GM19395 (cell line): ENCODE data around the gene HOXA11.

Experiments
- ATAC-seq: cut with Tn5 transposase; IDR thresholded peaks from one replicate; pipeline ENCODE4 v1.9.1; 2021; ENCODE audit warnings: mild to moderate bottlenecking, moderate library complexity; ENCODE audit not compliant: unreplicated experiment

Gene HOXA11

DNA sequence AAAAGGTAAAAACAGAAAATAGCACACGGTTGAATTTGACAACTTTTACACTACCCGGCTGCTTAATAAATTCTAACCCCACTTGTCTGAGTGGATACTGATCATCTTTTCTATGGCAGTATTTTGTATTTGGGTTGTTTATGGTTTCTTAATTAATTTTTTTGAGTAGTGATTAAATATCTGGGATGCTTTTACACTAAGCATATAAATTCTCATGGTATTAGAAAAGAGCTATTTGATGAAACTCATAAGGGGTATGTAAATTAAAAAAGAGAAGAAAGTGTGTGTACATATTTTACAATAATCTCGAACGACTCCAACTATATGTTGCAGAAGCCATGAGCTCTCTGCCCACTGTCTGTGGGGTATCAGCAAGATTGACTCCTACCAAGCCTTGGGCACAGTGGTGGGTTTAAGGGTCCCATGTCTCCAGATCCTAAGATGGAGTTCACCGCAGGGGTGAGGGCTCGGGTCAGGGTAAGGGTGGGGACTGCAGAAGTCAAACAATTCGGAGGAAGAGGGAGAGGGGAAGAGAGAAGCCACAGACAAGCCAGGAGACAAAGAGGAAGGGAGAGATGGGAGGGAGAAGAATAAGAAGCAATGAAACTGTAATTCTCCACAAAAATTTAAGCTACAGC, 22.4 kb upstream of the HOXA11 start:
- no peak for ATAC-seq

DNA sequence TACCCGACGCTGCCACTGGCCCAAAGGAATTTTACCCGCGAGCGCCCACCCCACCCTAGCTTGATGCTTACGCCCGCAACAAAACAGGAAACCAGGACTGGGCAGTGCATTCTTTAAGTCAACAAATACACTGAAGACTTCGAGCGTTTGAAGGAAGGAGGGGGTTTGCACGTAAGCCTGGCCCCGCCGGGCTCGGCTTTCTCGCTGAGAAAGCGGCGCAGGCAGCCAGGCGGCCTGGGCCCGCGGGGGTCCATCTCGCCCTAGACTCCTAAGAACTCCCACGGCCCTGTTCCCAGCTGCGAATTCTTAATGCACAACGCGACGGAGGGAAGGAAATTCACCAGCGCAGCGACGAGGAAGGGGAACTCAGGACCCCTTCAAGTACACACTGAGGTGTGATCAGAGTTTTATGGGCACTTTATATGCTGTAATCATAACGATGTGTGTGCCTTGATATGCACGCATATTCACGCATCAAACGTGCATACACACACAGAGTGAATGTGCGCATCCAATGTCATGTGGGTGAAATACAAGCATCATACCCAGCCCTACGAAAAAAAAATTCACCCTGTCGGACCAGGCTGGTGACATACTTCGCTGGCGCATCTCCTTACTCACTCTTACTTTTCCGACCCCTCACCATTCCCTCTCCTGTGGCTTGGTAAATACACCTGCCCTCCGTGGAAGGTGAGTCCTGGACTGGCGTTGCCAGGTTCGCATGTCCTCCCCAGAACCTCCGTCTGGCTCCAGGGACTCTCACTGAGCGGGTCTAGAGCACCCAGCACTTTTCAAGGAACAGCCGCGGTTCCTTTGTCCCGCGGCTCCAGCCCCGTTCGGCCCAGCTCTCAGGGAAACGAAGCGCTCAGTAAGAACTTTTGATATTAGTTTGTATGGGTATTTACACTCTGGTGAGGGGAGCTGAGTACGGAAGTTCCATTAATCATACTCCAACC, 20.6 kb upstream of the HOXA11 start:
- ATAC-seq = no peak

DNA sequence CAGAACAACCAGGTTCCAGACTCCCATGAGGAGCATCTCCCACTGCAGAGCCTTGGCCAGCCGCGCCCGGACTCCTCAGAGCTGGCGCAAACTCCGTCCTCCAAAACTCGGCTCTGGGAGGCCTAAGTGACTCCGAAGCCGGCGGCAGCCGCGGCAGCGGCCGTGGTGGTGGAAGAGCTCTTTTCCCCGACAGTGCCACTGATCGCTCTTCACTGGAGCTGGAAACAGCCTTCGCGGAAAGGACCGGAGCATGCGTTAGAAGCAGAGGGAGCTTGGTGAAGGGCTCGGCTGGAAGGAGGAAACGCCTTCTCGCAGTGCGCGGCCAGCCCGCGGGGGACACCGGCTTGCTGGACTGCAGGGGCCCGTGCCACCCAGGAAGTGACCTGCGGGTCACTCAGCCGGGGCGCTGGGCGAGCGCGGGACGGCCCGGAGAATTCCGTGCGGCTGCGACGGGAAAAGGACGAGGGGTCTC, 19.9 kb upstream of the HOXA11 start:
- ATAC-seq = no peak

DNA sequence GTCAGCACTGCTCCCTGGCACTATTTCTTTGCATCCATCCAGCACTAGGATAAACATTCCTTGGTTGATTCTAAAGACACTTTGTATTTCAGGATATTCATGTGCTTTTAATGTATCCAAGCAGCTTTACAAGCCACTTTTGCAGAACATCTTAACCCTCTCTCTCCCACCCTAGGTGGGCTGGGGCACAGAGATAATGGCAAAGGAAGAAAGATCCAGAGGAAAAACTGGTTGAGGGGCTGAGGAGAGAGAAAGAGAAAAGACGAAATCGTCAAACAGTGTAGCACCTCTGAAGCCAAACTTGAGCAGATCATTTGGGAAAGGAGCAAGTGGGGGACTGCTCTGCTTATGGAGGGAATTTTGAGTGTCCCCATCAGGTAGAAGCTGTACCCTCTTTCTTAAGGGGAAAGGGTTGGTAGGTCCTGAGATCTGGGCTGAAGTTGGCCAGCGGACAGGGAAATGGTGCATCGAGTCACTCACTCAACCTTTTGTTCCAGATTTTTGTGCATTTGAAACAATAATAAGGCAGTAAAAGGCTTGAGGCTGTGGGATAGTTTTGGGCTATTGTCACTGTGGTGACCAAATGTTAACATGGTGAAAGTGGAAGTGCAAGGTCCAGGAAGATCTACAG, 19.0 kb upstream of the HOXA11 start:
- no peak for ATAC-seq

DNA sequence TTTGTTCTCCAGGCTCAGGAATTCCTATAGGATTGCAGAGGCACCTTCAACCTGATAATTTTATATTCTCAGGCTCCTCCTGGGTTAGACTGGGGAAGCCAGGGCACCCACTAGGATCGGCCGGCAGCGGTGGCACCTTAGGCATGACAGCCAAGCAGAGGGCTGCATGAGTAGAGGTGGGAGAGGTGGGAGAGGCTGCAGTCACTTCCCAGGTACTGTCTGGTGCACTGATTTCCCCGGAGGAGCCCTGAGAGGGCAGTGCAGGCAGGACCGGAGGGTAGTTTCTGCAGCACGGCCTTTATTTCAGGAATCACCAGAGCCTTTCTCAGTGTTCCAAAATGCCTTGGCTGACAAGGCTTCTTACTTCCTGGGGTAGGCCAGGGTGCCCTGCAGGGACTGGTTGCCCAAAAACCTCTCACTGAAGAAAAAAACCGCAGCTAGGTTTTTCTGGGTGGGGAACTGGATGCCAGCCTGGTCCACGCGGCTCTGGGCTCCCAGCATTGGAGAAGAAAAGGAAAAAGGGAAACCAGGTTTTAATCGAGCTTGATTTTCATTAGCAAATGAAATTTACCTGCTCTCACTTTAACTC, 18.4 kb upstream of the HOXA11 start:
- no peak for ATAC-seq

DNA sequence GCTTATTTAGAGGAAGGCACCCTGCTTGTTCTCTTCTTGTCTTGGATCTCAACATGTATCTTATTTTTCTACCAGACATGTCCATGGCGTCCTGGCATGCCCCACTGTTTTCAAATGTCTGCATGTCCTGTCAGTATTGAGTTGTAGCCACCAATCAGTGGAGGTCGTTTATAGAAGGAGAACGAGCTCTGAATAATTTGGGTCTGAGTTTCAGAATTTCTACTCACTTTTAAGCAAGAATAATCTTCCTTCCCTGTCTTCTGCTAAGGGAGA, 17.8 kb upstream of the HOXA11 start:
- no peak for ATAC-seq

DNA sequence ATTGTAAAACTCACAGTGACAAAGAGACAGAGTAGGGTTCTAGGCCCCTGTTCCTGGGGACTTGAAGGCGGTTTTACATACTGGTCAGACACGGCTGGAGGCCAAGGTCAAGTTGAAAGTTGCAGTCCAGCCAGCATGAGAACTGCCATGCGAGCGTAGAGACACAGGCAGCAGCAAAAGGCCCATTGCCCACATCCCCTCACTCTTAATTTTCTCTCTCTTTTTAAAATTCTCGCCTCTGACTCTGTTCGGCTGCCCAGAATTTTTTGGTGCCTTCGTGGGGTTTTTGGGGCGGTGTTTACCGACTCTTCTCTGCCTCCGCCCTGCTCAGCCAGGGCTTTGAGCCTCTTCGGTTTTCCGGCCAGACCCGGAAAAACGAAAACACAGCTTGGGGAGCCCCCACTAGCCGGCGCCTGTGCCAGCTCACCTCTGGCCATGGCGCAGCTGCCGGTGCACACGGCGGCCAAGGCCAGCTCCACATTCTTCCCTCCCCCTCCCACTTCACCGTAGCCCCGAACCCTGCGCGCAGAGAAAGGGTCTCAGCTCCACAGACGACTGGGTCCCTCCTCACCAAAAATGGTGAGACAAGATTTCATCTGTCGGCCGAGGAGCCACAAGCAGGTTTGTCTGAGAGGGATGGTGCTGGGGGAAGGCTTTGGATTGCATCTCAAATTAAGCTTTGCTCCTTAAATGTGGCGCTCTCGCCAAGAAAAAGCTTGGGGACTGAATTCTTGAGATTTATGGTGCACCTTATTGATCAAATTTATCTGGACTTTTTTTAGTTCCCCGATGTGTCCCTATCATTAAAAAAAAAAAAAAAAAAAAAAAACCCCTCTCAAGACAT, 17.2 kb upstream of the HOXA11 start:
- ATAC-seq = no peak

DNA sequence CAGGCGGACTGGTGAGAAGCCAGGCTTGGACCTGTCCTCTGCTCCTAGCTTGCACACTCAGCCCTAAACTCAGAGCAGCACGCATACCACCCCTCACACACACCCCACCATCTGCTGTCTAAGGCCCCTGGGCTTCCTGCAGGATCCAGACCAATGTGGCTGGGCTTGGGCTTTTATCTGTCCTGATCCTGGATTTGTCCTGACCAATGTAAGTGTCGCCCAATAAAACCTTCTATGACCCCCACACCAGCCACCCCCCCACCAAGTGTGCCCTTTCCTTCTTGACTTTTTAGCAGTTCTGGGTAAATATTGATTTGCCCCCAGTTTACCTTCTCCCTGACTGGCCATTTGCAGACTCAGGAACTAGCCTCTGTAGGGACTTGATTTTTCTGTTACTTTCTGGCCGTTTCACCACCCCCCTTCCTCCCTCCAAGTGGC, 16.6 kb upstream of the HOXA11 start:
- no peak for ATAC-seq

DNA sequence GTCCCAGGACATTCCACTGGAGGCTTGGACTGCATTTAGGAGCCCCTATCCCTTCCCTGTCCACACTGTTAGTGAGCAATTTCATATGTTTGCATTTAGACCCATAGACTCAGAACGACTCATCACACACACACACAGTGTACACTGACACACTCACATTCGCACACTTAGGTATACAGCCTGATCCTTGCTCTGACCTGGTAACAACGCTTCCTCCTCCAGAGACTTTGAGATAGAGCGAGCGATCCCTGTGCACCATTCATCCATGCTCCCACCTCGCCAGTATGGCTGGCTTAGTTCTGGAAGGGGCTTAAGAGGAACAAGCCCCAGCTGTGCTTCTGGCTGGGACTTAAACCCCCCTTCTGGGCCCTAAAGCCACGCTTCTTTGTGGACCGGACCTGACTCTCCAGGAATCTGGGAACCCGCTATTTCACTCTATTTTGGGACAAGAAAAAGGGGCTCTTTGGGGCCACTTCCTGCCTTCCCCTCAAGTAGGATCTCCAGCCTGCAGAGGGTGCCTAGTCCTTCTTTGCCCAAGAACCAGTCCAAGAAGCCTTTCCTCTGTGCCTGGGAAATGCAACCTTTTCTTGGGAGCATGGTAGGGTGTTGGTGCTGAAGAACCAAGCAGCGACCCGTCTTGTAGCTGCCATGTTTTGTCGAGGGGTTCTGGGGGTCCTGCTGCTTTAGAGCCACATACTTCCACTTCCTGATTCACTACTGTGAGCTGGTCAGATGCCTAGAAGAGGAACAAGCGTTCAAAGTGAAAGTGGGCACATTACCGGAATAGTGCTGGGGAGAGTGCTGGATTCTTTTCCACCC, 15.9 kb upstream of the HOXA11 start:
- ATAC-seq = no peak

DNA sequence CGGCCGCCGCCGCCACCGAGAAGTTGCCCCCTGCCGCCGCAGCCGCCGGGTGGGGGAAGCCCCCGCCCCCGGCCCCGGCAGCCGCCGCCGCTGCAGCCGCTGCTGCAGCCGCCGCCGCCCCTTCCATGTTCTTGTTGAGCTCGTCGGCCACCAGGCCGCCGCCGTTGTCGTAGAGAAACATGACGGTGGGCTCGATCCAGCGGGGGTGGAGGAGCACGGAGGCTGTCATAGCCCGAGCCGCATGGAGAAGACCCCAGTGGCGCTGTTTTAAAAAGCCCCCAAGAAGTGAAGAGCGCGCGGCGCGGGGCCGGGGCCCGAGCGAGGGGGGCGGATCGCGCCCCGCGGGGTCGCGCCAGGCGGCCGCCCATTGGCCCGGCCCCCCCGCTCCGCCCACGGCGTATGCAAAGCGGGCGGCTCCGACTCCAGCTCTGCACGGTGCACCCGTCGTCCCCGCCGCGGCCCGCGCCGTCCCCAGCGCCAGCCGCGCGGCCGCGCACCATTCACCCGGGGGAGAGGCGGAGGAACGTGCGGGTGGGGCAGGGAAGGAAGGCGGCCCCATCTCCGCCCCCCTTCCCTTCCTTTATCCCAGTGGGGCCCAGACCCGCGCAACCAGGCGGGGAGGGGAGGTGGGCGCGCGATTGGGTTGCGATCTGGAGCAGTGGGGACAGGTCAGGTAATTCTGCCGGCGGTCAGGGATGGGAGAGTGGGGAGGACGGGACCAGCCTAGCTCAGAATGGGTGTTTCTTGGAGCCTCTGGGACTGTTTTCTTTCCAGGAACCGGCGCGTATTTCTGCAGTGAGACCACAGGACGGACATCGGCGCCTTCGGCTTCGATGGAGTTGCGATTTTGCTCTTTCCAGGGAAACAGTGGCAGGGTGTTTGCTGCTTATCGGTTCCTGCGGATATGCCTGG, 15.1 kb upstream of the HOXA11 start, which contains the start of gene HOXA13:
HOXA13 (minus strand) TSS at position 243 of the 912 bp plus-strand sequence; CDS start at position 229, 14 bp downstream.
- ATAC-seq = no peak

DNA sequence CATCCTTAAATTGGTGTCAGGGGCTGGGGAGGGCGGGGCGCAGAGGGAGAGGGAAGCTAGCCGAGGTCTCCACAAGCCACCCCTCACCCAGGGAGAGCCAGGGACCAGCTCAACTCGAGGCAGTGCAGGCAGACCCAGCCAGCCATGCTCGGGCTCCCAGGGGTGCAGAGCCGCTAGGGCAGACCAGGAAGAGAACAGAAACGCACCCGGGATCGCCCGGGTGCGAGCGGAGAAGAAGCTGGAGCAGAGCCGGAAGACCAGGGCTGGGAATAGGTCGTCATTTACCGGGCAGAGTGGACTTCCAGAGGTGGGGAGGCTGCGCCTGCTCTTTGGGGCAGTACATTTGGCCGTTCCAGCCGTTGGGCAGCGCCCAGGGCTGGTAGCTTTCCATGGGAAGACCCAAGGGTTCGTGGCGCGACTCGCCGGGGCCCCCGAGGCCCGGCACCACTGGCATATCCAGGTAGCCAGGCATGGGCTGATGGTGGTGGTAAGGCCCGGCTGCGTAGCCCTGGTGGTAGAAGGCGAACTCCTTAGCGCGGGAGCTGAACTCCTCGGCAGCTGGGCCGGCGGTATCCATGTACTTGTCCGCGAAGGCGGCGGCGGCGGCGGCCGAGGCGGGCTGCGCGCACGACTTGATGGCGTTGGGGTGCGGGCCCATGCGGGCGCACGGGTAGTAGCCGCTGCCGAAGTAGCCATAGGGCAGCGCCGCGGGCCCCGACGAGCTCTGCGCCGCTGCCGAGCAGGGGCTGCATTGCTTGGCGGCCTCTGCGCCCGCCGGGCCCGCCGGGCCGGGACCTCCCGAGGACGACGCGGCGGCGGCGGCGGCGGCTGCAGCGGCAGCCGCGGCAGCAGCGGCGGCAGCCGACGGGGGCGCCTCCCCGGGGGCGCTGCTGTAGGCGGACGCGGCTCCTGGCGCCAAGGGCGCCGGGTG, 14.1 kb upstream of the HOXA11 start:
- ATAC-seq = no peak

DNA sequence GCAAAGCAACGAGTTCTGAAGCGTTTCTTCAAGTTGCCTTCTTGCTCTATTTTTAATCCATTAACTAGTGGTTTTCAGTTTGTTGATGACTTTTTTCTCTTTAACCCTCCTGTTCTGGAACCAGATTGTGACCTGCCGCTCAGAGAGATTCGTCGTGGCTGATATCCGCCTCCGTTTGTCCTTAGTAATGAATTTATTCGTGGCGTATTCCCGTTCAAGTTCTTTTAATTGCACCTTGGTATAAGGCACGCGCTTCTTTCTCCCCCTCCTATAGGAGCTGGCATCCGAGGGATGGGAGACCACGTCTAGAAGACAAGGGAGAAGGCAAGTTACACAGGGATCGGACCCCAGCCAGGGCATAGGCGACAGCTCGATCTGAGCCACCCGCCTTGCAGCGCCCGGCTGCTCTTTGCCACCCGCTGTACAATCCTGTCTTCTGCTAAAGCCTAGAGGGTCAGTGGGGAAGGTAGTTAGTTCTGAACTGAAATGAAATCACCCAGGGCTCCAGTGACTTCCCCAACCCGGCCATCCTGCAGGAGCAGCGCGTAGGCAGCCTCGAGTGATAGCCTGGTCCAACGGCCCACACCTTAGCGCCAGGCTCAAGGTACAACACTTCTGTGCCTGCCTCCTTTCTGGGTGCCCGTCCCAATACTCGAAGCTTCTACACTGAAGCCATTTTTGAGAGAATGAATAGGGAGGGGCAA, 13.3 kb upstream of the HOXA11 start:
- no peak for ATAC-seq

DNA sequence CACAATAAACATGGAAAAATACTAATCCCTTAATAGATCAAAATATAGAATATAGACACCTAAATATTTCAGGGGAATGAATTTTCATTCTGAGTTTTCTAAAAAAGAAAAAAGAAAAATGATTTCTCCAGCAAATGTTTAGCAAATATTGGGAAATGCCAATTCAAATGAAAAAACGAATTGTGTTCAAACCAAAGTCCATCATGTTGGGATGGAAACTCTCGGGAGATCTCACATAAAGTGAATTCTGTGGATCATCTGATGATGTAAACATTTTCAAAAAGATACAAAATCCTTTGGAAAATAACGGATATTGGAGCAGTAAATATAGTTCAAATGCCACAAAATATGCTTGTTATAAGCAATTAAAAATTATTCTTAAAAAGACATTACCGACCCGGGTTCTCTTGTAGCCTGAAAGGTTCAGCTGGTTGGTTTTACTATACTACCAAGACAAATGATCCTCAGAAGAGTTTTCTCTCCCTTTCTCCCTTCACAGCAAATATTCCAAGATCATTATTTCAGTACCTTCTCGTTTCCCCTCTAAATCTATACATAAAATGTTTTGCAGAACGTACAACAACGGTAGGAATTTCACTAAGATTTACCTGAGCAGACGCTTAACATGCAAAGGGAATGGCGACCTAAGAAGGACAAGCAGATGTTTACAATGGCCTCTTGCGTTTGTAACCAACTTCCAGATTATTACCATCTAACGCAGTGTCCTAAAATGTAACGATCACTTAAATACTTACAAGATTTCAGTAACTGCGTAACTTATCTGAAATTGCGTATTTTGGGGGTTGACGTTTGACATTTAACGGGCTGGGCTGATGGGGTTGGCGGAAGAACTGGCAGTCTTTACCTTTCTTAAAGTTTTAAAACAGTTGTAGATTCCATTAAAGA, 12.4 kb upstream of the HOXA11 start:
- ATAC-seq = no peak

DNA sequence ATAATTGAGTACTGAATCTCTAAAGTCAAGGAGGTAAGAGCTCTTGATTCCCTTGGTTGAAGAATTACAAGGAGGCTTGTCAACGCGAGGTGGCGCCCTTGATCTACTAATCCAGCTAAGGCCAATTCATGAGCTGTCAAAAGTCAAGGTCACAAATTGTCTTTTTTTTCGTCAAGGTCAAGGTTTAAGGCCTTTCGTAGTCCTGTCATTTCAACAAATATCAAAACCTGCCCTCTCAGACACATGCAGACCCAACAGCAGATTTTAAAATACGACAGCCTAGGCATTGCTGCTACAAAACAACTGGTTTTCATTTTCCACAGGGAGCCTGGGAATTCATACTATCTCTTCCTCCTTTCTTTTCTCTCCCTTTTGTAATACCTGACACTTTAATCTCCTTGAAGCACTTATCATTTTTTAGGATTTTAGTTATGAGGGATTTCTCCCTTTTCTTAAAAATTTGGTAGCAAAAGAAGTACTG, 11.3 kb upstream of the HOXA11 start:
- ATAC-seq = no peak

DNA sequence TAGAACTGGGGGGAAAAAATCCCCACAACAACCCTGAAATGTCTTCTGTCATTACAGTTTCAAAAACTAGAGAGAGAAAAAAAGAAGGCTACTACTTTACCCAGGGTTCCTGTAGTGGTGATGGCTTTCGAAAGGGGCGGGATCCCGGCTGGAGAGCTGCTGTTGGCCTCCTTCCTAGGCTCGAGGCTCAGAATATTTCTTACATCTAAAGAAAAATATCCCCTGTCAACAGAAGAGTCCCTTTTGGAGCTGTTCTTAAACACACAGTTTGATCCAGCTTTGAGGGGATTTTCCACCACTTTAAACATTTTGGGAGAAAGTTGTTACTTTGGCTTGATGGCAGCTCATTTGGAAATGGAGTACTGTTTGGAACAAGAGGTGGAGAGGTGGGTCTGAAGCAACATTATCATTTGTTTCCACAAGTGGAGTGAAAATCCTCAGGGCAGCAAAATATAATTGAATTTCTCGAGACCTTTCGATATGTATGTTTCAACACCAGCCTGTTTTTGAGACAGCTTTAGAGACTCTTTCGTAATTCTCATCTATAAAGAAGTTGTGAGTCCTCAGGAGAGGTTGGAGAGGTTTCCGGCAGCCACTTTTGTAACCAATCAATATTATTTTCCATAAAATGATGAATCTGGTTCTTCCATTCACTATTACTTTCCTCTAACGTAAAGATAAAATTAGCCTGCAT, 9.8 kb upstream of the HOXA11 start:
- ATAC-seq = no peak
